Activated naive CD4-positive, alpha-beta T cell treated with anti-CD3 and anti-CD28 coated beads for 36 hours (primary cell): ENCODE measurements around the gene OR4E1. TPM values are rescaled to one million over a fixed set of nuclear protein-coding genes. Genes with fewer than 3 reads are reported as not detected.
"Not testable (repeated sequence)": the region's sequence is repeated elsewhere in the genome, so short reads cannot be mapped to it uniquely, and the experiment has no call there.

Experiments used
- CTCF ChIA-PET: fragments of 350-600 bp; sonication (Branson Sonifier 250); formaldehyde crosslinking; loops from one replicate; lab custom pipeline; 2021; ENCODE audit warnings: antibody characterized with exemption; lab: Charles Lee
- DNase-seq: peaks from one replicate; pipeline ENCODE4 v3.0.0-alpha.2; 2020
- H3K27ac Mint-ChIP-seq: one replicate; pipeline ENCODE4 v1.8.0; 2021; ENCODE audit warnings: mild to moderate bottlenecking, mixed read lengths
- H3K27me3 Mint-ChIP-seq: one replicate; pipeline ENCODE4 v1.8.0; 2021; ENCODE audit warnings: low read depth, mixed read lengths
- H3K36me3 Mint-ChIP-seq: one replicate; pipeline ENCODE4 v1.8.0; 2021; ENCODE audit warnings: low read depth, mixed read lengths
- H3K4me1 Mint-ChIP-seq: one replicate; pipeline ENCODE4 v1.8.0; 2021; ENCODE audit warnings: low read depth, mixed read lengths
- H3K4me3 Mint-ChIP-seq: one replicate; pipeline ENCODE4 v1.8.0; 2021; ENCODE audit warnings: mild to moderate bottlenecking, moderate library complexity, mixed read lengths
- H3K9me3 Mint-ChIP-seq: one replicate; pipeline ENCODE4 v1.8.0; 2021; ENCODE audit warnings: mixed read lengths
- intact Hi-C: fragments of 100-400 bp; cut with micrococcal nuclease; formaldehyde crosslinking; loops from one replicate; pipeline ENCODE4 v1.15.1; 2023
- total RNA-seq, 2 experiments: library from RNA; stranded (reverse); gene quantifications; one replicate each; pipeline ENCODE4 v1.2.3, GENCODE V29; 2021

OR4E1 gene
- total RNA-seq, 2 experiments from 2014 or later, result 0.10 to 0.14 TPM

- H3K4me1 Mint-ChIP-seq, H3K27ac Mint-ChIP-seq, DNase-seq, H3K4me3 Mint-ChIP-seq, H3K9me3 Mint-ChIP-seq, H3K36me3 Mint-ChIP-seq, intact Hi-C loops, CTCF ChIA-PET, H3K27me3 Mint-ChIP-seq: not testable (repeated sequence)
Observed at GRCh38 chr14:21697662-21698061, 24.0 kb upstream of the OR4E1 start.

- Mint-ChIP-seq H3K9me3 (peaks cover 1% of the 10 kb centered on the region), H3K4me1 (no peaks in the 10 kb centered on the region), H3K27ac (no peak overlapping the region), H3K36me3 (no peaks in the 10 kb centered on the region), H3K27me3 (peaks cover 15% of the 10 kb centered on the region), H3K4me3 (no peak overlapping the region)
- CTCF ChIA-PET, result interaction anchor here (0.9 kb wide), 1 partner anchor 29 kb away, joined by 3 read pairs; no protein-coding TSS in a partner anchor
- no peak for DNase-seq
- intact Hi-C loops, result no loop called here
Observed at GRCh38 chr14:21694425-21694824, 20.8 kb upstream of the OR4E1 start.

GRCh38 chr14:21686468-21686867, 12.8 kb upstream of the OR4E1 start:
- CTCF ChIA-PET, result no interaction called here
- H3K9me3 Mint-ChIP-seq, result peaks cover 5% of the 10 kb centered on the region
- H3K27ac Mint-ChIP-seq, result no peak overlapping the region
- H3K27me3 Mint-ChIP-seq, result peaks cover 10% of the 10 kb centered on the region
- no peaks in the 10 kb centered on the region for H3K36me3 Mint-ChIP-seq
- no peak for DNase-seq
- no peak overlapping the region for H3K4me3 Mint-ChIP-seq
- no peaks in the 10 kb centered on the region for H3K4me1 Mint-ChIP-seq
- intact Hi-C loops, result no loop called here

- intact Hi-C loops, result no loop called here
Observed at GRCh38 chr14:21680072-21680471, 6.5 kb upstream of the OR4E1 start.

GRCh38 chr14:21675566-21675965, 1.9 kb upstream of the OR4E1 start:
- peaks cover 7% of the 10 kb centered on the region for H3K9me3 Mint-ChIP-seq
- no peak overlapping the region for H3K4me3 Mint-ChIP-seq
- no peaks in the 10 kb centered on the region for H3K36me3 Mint-ChIP-seq
- intact Hi-C loops, result no loop called here
- H3K4me1 Mint-ChIP-seq, result no peaks in the 10 kb centered on the region
- peaks cover 6% of the 10 kb centered on the region for H3K27me3 Mint-ChIP-seq
- CTCF ChIA-PET, result interaction anchor here (0.8 kb wide), 1 partner anchor 10 kb away, joined by 4 read pairs; no protein-coding TSS in a partner anchor
- no peak overlapping the region for H3K27ac Mint-ChIP-seq
- DNase-seq, result no peak

More at GRCh38 chr14:21680072-21680471, 6.5 kb upstream of the OR4E1 start:
- Mint-ChIP-seq H3K36me3 (no peaks in the 10 kb centered on the region), H3K27me3 (peaks cover 6% of the 10 kb centered on the region), H3K27ac (no peak overlapping the region), H3K9me3 (peaks cover 7% of the 10 kb centered on the region), H3K4me1 (no peaks in the 10 kb centered on the region), H3K4me3 (no peak overlapping the region)
- DNase-seq, result no peak
- CTCF ChIA-PET, result no interaction called here

- no peaks in the 10 kb centered on the region for H3K36me3 Mint-ChIP-seq
- no peak for DNase-seq
- H3K9me3 Mint-ChIP-seq, result peaks cover 7% of the 10 kb centered on the region
- no peak overlapping the region for H3K27ac Mint-ChIP-seq
- no peak overlapping the region for H3K4me3 Mint-ChIP-seq
- CTCF ChIA-PET, result interaction anchor here (0.5 kb wide), 1 partner anchor 397 kb away, joined by 4 read pairs; no protein-coding TSS in a partner anchor
- intact Hi-C loops, result no loop called here
- H3K4me1 Mint-ChIP-seq, result no peaks in the 10 kb centered on the region
- H3K27me3 Mint-ChIP-seq, result peaks cover 9% of the 10 kb centered on the region
Observed at GRCh38 chr14:21672116-21672515, 1.5 kb downstream of the OR4E1 start.

- H3K36me3 Mint-ChIP-seq, result no peaks in the 10 kb centered on the region
- peaks cover 9% of the 10 kb centered on the region for H3K27me3 Mint-ChIP-seq
- H3K9me3 Mint-ChIP-seq, result peaks cover 7% of the 10 kb centered on the region
- H3K4me3 Mint-ChIP-seq, result no peak overlapping the region
- DNase-seq, result no peak
- H3K4me1 Mint-ChIP-seq, result no peaks in the 10 kb centered on the region
- no peak overlapping the region for H3K27ac Mint-ChIP-seq
- CTCF ChIA-PET, result no interaction called here
- intact Hi-C loops, result no loop called here
Observed at GRCh38 chr14:21671371-21671770, 2.2 kb downstream of the OR4E1 start.

- CTCF ChIA-PET, result no interaction called here
- no peak for DNase-seq
- H3K9me3 Mint-ChIP-seq, result no peaks in the 10 kb centered on the region
- H3K27me3 Mint-ChIP-seq, result peaks cover 16% of the 10 kb centered on the region
- H3K4me1 Mint-ChIP-seq, result no peaks in the 10 kb centered on the region
- H3K4me3 Mint-ChIP-seq, result no peak overlapping the region
- no peaks in the 10 kb centered on the region for H3K36me3 Mint-ChIP-seq
- intact Hi-C loops, result no loop called here
- no peak overlapping the region for H3K27ac Mint-ChIP-seq
Observed at GRCh38 chr14:21669284-21669683, 4.3 kb downstream of the OR4E1 start.

GRCh38 chr14:21668377-21668776, 5.2 kb downstream of the OR4E1 start:
- Mint-ChIP-seq H3K4me3 (no peak overlapping the region), H3K27me3 (peaks cover 17% of the 10 kb centered on the region), H3K27ac (no peak overlapping the region), H3K4me1 (no peaks in the 10 kb centered on the region), H3K9me3 (no peaks in the 10 kb centered on the region), H3K36me3 (no peaks in the 10 kb centered on the region)
- intact Hi-C loops, result no loop called here
- DNase-seq, result no peak
- CTCF ChIA-PET, result no interaction called here

- intact Hi-C loops, result no loop called here
- no peaks in the 10 kb centered on the region for H3K4me1 Mint-ChIP-seq
- H3K36me3 Mint-ChIP-seq, result no peaks in the 10 kb centered on the region
- no peak for DNase-seq
- CTCF ChIA-PET, result interaction anchor here (1.6 kb wide), 1 partner anchor 8 kb away, joined by 3 read pairs; no protein-coding TSS in a partner anchor
- H3K4me3 Mint-ChIP-seq, result no peak overlapping the region
- no peaks in the 10 kb centered on the region for H3K9me3 Mint-ChIP-seq
- no peak overlapping the region for H3K27ac Mint-ChIP-seq
- peaks cover 7% of the 10 kb centered on the region for H3K27me3 Mint-ChIP-seq
Observed at GRCh38 chr14:21656980-21657379, 16.6 kb downstream of the OR4E1 start.

- no peaks in the 10 kb centered on the region for H3K4me1 Mint-ChIP-seq
- no peaks in the 10 kb centered on the region for H3K9me3 Mint-ChIP-seq
- H3K4me3 Mint-ChIP-seq, result no peak overlapping the region
- H3K27ac Mint-ChIP-seq, result no peak overlapping the region
- no peak for DNase-seq
- CTCF ChIA-PET, result no interaction called here
- H3K36me3 Mint-ChIP-seq, result no peaks in the 10 kb centered on the region
- intact Hi-C loops, result no loop called here
- H3K27me3 Mint-ChIP-seq, result peaks cover 9% of the 10 kb centered on the region
Observed at GRCh38 chr14:21654215-21654614, 19.4 kb downstream of the OR4E1 start.

GRCh38 chr14:21653331-21653885, 20.2 kb downstream of the OR4E1 start, which contains the start of gene OR4E2:
Gene OR4E2, plus strand, starts transcription at chr14:21653835. Its CDS starts 11,248 bp downstream, at chr14:21665083.
- H3K27me3 Mint-ChIP-seq, result peaks cover 9% of the 10 kb centered on the region
- CTCF ChIA-PET, result interaction anchor here (0.9 to 1.2 kb wide), 2 partner anchors 12 to 58 kb away, joined by 3 read pairs; no protein-coding TSS in a partner anchor
- H3K9me3 Mint-ChIP-seq, result no peaks in the 10 kb centered on the region
- intact Hi-C loops, result no loop called here
- no peak for DNase-seq
- H3K4me3 Mint-ChIP-seq, result no peak within 1 kb of the TSS
- no peak within 1 kb of the TSS for H3K27ac Mint-ChIP-seq
- H3K36me3 Mint-ChIP-seq, result no peaks in the 10 kb centered on the region
- no peaks in the 10 kb centered on the region for H3K4me1 Mint-ChIP-seq

- H3K27me3 Mint-ChIP-seq, result peaks cover 14% of the 10 kb centered on the region
- CTCF ChIA-PET, result interaction anchor here (1.2 to 1.8 kb wide), 2 partner anchors 12 to 13 kb away, joined by 3 to 4 read pairs; no protein-coding TSS in a partner anchor
- H3K4me3 Mint-ChIP-seq, result no peak overlapping the region
- H3K36me3 Mint-ChIP-seq, result no peaks in the 10 kb centered on the region
- no peaks in the 10 kb centered on the region for H3K9me3 Mint-ChIP-seq
- no peaks in the 10 kb centered on the region for H3K4me1 Mint-ChIP-seq
- intact Hi-C loops, result no loop called here
- no peak overlapping the region for H3K27ac Mint-ChIP-seq
- no peak for DNase-seq
Observed at GRCh38 chr14:21652209-21652808, 21.3 kb downstream of the OR4E1 start.
